Gastrocnemius medialis (tissue), 4 donors: ENCODE data around the gene ECHDC1. TPM values are rescaled to one million over a fixed set of nuclear protein-coding genes. Genes with fewer than 3 reads are reported as not detected.

Source experiments
- ATAC-seq, 2 donors: fragments of 150-250 bp; one replicate each; pipeline ENCODE4 v1.9.1; 2016
- DNase-seq, 2 donors: peaks; one replicate each; pipeline ENCODE4 v3.0.0-alpha.2; 2019
- H3K27ac ChIP-seq, 4 donors: fragments of 200-600 bp; sonication (generic); 1 replicate in 1 of 4; 2 replicates in 3 of 4; pipeline ENCODE4 v1.5.1; 2016 to 2018; ENCODE audit warnings: mild to moderate bottlenecking in 2 of 4, moderate library complexity in 1 of 4
- H3K27me3 ChIP-seq, 3 donors: fragments of 200-600 bp; sonication (generic) in 2 of 3; 1 replicate in 1 of 3; 2 replicates in 2 of 3; pipeline versions ENCODE4 v1.5.1 to v1.6.0; 2016 to 2019; ENCODE audit warnings: mild to moderate bottlenecking in 1 of 3, moderate library complexity in 1 of 3
- H3K36me3 ChIP-seq, 2 donors: fragments of 200-600 bp; sonication (generic) in 1 of 2; one replicate each; pipeline ENCODE4 v1.5.1; 2017 to 2018
- H3K4me1 ChIP-seq, 2 donors: fragments of 200-600 bp; sonication (generic) in 1 of 2; one replicate each; pipeline ENCODE4 v1.5.1; 2016 to 2017; ENCODE audit warnings: mild to moderate bottlenecking in 2 of 2
- H3K4me3 ChIP-seq, 4 donors: fragments of 200-600 bp; sonication (generic) in 3 of 4; 1 replicate in 1 of 4; 2 replicates in 3 of 4; pipeline ENCODE4 v1.5.1; 2016 to 2019; ENCODE audit warnings: mild to moderate bottlenecking in 2 of 4
- H3K9me3 ChIP-seq, 3 donors: fragments of 200-600 bp; sonication (generic) in 2 of 3; 1 replicate in 1 of 3; 2 replicates in 2 of 3; pipeline ENCODE4 v1.5.1; 2016 to 2019
- POLR2A ChIP-seq, 2 donors: fragments of 450-650 bp; IDR thresholded peaks; one replicate each; pipeline ENCODE4 v1.6.1; 2017; ENCODE audit warnings: antibody characterized with exemption in 2 of 2, mild to moderate bottlenecking in 2 of 2, moderate library complexity in 2 of 2
- in situ Hi-C, 4 donors: fragments of 200-750 bp; cut with MboI; loops; one replicate each; pipeline versions ENCODE4 v1.15.0 to v1.8.0; 2017; ENCODE audit warnings: low sequenced_read_pairs in 4 of 4
- intact Hi-C: fragments of 100-400 bp; cut with DNase I; formaldehyde crosslinking; loops from one replicate; pipeline ENCODE4 v1.15.1; 2023; ENCODE audit warnings: low total_unique reads
- total RNA-seq, 4 donors: library from RNA; depleted of rRNA; stranded (reverse); fragments of >200 nt; gene quantifications; one replicate each; pipeline versions ENCODE4 v1.1.0 to v1.2.3, GENCODE V29; 2016
- TF ChIP-seq, protein P1 (sequence below), 5 experiments: fragments of 450-650 bp in 3 of 5; fragments of 200-600 bp in 2 of 5; sonication (generic) in 2 of 5; IDR thresholded peaks in 4 of 5; conservative IDR thresholded peaks in 1 of 5; 1 replicate in 4 of 5; 2 replicates in 1 of 5; pipeline ENCODE4 v1.5.1; 2016 to 2019; ENCODE audit warnings: antibody characterized with exemption in 5 of 5, mild to moderate bottlenecking in 3 of 5, moderate library complexity in 3 of 5

ECHDC1 gene
- total RNA-seq, 4 donors from 2014 or later = 31.4 to 45.3 (median 33.6) TPM

DNA sequence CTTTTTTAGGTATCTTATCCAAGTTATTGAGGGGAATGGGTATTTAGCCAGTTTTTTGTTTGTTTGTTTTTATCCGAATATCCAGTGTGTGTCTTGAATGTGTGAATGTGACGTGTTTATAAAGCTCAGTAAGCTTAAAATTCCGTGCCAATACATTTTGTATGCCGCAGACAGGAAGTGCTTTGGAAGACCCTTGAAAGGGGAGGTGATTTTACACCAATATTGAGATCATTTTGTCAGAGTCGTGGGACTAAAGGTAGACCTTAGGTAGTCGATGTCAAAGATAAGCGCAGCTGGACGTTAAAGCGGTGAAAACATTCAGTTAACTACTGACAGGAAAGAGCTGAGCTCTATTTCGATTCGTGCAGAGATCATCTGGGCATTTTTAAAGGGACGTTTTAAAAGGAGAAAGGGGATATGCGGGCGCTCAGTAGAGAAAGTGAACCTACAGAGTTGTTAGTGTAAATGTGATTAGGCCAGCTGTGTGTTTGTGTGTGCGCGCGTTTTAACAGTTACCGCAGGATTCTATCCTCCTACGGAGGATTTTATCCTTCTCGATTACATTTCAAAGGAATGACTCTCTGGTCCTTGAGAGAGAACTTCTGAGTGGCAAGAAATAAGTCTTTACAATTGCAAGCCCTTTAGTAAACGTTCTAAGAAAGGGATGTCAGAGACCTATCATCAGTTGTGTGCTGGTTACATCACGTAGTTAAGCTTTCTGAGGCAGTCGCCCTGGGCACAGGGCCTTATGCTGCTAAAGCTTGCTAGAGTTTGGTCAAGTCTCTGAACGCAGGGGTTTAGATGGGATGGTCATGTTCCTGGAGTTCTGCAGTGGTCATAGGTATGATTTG lies 625 bp upstream of the ECHDC1 start:
- peaks cover 13 to 32% of the 10 kb centered on the region in 2 donors for H3K4me1 ChIP-seq
- H3K27me3 ChIP-seq = no peaks in the 10 kb centered on the region
- no peak for TF ChIP-seq POLR2A (IDR thresholded peaks at IDR 0.05)
- DNase-seq (no peak), ATAC-seq (peak; percentile 9 to 27)
- in situ Hi-C loops (loop anchor here in 2 of 4 donors (10.0 to 25.0 kb wide), 2 partner anchors 121 to 193 kb away; no protein-coding TSS in a partner anchor), intact Hi-C loops (loop anchor here (1.0 to 5.0 kb wide), 5 partner anchors 76 to 222 kb away; no protein-coding TSS in a partner anchor)
- H3K36me3 ChIP-seq = no peaks in the 10 kb centered on the region
- no peaks in the 10 kb centered on the region for H3K9me3 ChIP-seq
- H3K4me3 ChIP-seq = peak overlapping the region; percentile 72 to 91 (median 78)
- H3K27ac ChIP-seq = peak overlapping the region; percentile 80 to 88 (median 82)

DNA sequence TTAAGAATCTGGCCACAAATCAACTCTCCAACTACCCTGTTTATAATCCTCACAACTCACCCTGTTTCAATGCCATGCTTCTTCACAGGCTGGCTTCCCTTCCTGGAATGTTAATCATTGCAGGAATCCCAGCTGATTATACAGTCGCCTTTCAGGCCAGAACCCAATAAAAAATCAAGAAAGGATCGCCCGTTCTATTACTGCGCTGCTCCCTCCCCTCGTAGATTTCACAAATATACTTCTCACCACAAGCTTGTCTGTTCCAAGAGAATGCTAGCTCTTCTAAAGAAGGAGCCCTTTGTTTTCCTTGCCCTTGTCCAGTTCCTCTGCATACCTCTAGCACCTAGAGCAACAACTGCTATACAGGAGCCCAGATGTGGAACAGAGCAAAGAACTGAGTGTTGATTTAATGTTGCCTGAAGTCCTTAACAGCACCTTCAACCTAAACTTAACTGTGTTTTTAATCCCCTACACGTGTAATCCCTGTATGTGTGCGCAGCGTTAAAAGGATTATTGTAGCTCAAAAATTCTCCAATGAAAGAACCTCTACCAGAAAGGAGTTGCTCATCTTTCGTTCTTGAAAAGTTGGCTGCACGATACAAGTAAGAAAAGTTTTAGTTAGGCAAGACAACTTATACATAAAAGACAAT lies 988 bp downstream of the ECHDC1 start:
- no peak for DNase-seq
- no peaks in the 10 kb centered on the region for H3K9me3 ChIP-seq
- peak overlapping the region; percentile 80 to 88 (median 82) for H3K27ac ChIP-seq
- peak overlapping the region; percentile 72 to 91 (median 78) for H3K4me3 ChIP-seq
- H3K4me1 ChIP-seq = peaks cover 13 to 32% of the 10 kb centered on the region in 2 donors
- TF ChIP-seq, protein P1, sequence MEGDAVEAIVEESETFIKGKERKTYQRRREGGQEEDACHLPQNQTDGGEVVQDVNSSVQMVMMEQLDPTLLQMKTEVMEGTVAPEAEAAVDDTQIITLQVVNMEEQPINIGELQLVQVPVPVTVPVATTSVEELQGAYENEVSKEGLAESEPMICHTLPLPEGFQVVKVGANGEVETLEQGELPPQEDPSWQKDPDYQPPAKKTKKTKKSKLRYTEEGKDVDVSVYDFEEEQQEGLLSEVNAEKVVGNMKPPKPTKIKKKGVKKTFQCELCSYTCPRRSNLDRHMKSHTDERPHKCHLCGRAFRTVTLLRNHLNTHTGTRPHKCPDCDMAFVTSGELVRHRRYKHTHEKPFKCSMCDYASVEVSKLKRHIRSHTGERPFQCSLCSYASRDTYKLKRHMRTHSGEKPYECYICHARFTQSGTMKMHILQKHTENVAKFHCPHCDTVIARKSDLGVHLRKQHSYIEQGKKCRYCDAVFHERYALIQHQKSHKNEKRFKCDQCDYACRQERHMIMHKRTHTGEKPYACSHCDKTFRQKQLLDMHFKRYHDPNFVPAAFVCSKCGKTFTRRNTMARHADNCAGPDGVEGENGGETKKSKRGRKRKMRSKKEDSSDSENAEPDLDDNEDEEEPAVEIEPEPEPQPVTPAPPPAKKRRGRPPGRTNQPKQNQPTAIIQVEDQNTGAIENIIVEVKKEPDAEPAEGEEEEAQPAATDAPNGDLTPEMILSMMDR (IDR thresholded peaks at IDR 0.05 in 4 of 5, conservative IDR thresholded peaks at IDR 0.05 in 1 of 5) = no peak
- TF ChIP-seq POLR2A (IDR thresholded peaks at IDR 0.05) = no peak
- no peaks in the 10 kb centered on the region for H3K27me3 ChIP-seq
- H3K36me3 ChIP-seq = no peaks in the 10 kb centered on the region
- in situ Hi-C loops (loop anchor here in 2 of 4 donors (10.0 to 25.0 kb wide), 2 partner anchors 122 to 195 kb away; no protein-coding TSS in a partner anchor), intact Hi-C loops (loop anchor here (2.0 to 5.0 kb wide), 3 partner anchors 114 to 220 kb away; no protein-coding TSS in a partner anchor)
- no peak for ATAC-seq

DNA sequence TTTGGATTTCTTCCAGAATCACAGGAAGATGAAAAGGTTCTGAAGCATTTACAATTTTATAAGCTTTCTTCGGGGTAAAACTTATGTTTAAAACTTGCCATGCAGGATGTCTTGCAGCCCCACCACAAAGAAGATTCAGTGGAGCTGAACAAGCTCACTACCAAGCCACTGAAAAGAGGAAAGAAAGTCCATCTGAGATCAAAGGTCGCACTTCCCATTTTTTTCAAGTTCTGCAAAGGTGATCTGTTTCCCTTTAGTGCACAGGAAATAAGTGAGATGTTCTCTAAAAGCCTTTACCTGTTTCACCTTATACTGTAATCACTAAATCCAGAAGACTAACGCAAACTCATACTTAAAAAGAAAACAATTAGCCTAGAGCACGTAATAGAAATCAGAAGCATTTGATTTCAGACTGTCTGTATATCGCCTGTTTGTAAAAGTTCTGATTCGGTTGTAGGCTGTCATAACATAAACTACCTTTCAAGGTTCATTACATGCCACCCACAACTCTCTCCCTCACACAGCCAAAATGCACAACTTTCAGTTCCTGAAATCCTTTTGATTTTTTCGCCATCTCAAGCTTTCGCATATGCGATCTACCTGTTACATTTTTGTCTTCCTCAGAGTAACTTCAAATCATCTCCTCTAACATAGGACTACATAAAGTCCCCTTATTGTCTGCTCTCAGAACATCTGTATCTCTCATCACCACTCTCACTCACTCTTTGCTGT lies 1.8 kb downstream of the ECHDC1 start:
- intact Hi-C loops = loop anchor here (2.0 to 5.0 kb wide), 3 partner anchors 115 to 219 kb away; no protein-coding TSS in a partner anchor
- no peak for TF ChIP-seq POLR2A (IDR thresholded peaks at IDR 0.05)
- TF ChIP-seq, protein P1 (IDR thresholded peaks at IDR 0.05 in 4 of 5, conservative IDR thresholded peaks at IDR 0.05 in 1 of 5) = no peak
- in situ Hi-C loops = loop anchor here in 2 of 4 donors (10.0 to 25.0 kb wide), 2 partner anchors 123 to 196 kb away; no protein-coding TSS in a partner anchor
- ATAC-seq = no peak
- Histone ChIP-seq H3K27me3 (no peaks in the 10 kb centered on the region), H3K4me1 (peaks cover 13 to 32% of the 10 kb centered on the region in 2 donors), H3K27ac (no peak overlapping the region), H3K4me3 (peak overlapping the region; percentile 72 to 91 (median 78)), H3K9me3 (no peaks in the 10 kb centered on the region), H3K36me3 (no peaks in the 10 kb centered on the region)
- no peak for DNase-seq

DNA sequence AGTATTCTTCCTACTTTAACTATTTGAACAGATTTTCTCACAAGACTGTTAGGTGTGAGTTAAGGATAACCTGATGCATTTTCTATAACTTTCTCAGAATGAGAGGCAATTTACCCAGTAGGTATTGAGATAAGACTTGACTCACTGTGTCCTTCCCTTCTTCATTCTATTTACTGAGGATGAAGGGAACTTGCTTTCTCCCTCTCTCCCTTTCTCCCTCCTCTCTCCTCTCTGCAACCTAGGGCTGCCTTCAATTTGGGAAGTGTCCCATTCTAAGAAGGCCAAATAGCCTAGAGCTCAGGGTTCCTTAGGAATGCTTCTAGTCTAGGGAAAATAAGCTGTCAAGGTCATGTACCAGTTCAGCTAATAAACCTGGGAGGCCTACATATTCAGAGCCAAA lies 3.2 kb downstream of the ECHDC1 start:
- DNase-seq (no peak), ATAC-seq (no peak)
- intact Hi-C loops (loop anchor here (5.0 kb wide), 2 partner anchors 148 to 218 kb away; no protein-coding TSS in a partner anchor), in situ Hi-C loops (loop anchor here in 2 of 4 donors (10.0 to 25.0 kb wide), 2 partner anchors 125 to 197 kb away; no protein-coding TSS in a partner anchor)
- Histone ChIP-seq H3K4me1 (peaks cover 13 to 32% of the 10 kb centered on the region in 2 donors), H3K9me3 (no peaks in the 10 kb centered on the region), H3K27me3 (no peaks in the 10 kb centered on the region), H3K4me3 (no peak overlapping the region), H3K27ac (no peak overlapping the region), H3K36me3 (no peaks in the 10 kb centered on the region)
- TF ChIP-seq, protein P1 (IDR thresholded peaks at IDR 0.05 in 4 of 5, conservative IDR thresholded peaks at IDR 0.05 in 1 of 5) = no peak
- TF ChIP-seq POLR2A (IDR thresholded peaks at IDR 0.05) = no peak
